Calu3 (cell line): Measurements from ENCODE around the gene SNRNP25. TPM values are rescaled to one million over a fixed set of nuclear protein-coding genes. Genes with fewer than 3 reads are reported as not detected.

ENCODE experiments used
- BruUV-seq: library from RNA; stranded (reverse); fragments of 400-500 nt; replicated peaks from 2 replicates; lab custom pipeline; 2021; lab: Mats Ljungman, UMichigan
- CTCF ChIA-PET: fragments of 300-600 bp; sonication (Branson Sonifier 250); formaldehyde crosslinking; loops from one replicate; lab custom pipeline; 2022; ENCODE audit warnings: antibody characterized with exemption; lab: Charles Lee
- DNase-seq: peaks from one replicate; pipeline ENCODE4 v3.0.0; 2022
- H3K27ac Mint-ChIP-seq: one replicate; pipeline ENCODE4 v1.8.0; 2022; ENCODE audit warnings: mixed read lengths; ENCODE audit not compliant: unreplicated experiment
- H3K27me3 Mint-ChIP-seq: one replicate; pipeline ENCODE4 v1.8.0; 2022; ENCODE audit warnings: mixed read lengths; ENCODE audit not compliant: unreplicated experiment
- H3K36me3 Mint-ChIP-seq: one replicate; pipeline ENCODE4 v1.8.0; 2022; ENCODE audit warnings: mild to moderate bottlenecking, moderate library complexity, mixed read lengths; ENCODE audit not compliant: insufficient read depth, unreplicated experiment
- H3K4me1 Mint-ChIP-seq: one replicate; pipeline ENCODE4 v1.8.0; 2022; ENCODE audit warnings: mild to moderate bottlenecking, low read depth, mixed read lengths; ENCODE audit not compliant: unreplicated experiment
- H3K4me3 Mint-ChIP-seq: one replicate; pipeline ENCODE4 v1.8.0; 2022; ENCODE audit warnings: mild to moderate bottlenecking, low read depth, moderate library complexity, mixed read lengths; ENCODE audit not compliant: unreplicated experiment
- H3K9me3 Mint-ChIP-seq: one replicate; pipeline ENCODE4 v1.8.0; 2022; ENCODE audit warnings: low read depth, mixed read lengths; ENCODE audit not compliant: unreplicated experiment
- intact Hi-C: fragments of 100-400 bp; cut with micrococcal nuclease; formaldehyde crosslinking; loops from one replicate; pipeline ENCODE4 v1.10.0; 2022; ENCODE audit not compliant: unreplicated experiment
- total RNA-seq: library from RNA; stranded (reverse); gene quantifications from 2 replicates; pipeline ENCODE4 v1.2.3, GENCODE V29; 2022
- TF ChIP-seq, protein P1 (sequence below): fragments of 200-600 bp; IDR thresholded peaks from one replicate; pipeline ENCODE4 v1.8.0; 2022; ENCODE audit warnings: antibody characterized with exemption; ENCODE audit not compliant: unreplicated experiment

SNRNP25 gene
- total RNA-seq, 1 experiment from 2014 or later = 38.7 TPM

GRCh38 chr16:101586-101985 lies 48.0 kb downstream of the SNRNP25 start:
- Mint-ChIP-seq H3K4me3 (no peak overlapping the region), H3K27ac (no peak overlapping the region), H3K36me3 (peaks cover 56% of the 10 kb centered on the region), H3K9me3 (no peaks in the 10 kb centered on the region), H3K4me1 (no peaks in the 10 kb centered on the region), H3K27me3 (no peaks in the 10 kb centered on the region)
- DNase-seq = no peak
- intact Hi-C loops = no loop called here
- CTCF ChIA-PET = no interaction called here
- no TSS peak for BruUV-seq
- TF ChIP-seq, protein P1, sequence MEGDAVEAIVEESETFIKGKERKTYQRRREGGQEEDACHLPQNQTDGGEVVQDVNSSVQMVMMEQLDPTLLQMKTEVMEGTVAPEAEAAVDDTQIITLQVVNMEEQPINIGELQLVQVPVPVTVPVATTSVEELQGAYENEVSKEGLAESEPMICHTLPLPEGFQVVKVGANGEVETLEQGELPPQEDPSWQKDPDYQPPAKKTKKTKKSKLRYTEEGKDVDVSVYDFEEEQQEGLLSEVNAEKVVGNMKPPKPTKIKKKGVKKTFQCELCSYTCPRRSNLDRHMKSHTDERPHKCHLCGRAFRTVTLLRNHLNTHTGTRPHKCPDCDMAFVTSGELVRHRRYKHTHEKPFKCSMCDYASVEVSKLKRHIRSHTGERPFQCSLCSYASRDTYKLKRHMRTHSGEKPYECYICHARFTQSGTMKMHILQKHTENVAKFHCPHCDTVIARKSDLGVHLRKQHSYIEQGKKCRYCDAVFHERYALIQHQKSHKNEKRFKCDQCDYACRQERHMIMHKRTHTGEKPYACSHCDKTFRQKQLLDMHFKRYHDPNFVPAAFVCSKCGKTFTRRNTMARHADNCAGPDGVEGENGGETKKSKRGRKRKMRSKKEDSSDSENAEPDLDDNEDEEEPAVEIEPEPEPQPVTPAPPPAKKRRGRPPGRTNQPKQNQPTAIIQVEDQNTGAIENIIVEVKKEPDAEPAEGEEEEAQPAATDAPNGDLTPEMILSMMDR = no peak

GRCh38 chr16:102060-102855 lies 48.6 kb downstream of the SNRNP25 start:
- no peaks in the 10 kb centered on the region for H3K9me3 Mint-ChIP-seq
- TF ChIP-seq, protein P1 = no peak
- BruUV-seq = no TSS peak
- no peaks in the 10 kb centered on the region for H3K27me3 Mint-ChIP-seq
- H3K4me3 Mint-ChIP-seq = no peak overlapping the region
- H3K36me3 Mint-ChIP-seq = peaks cover 49% of the 10 kb centered on the region
- H3K27ac Mint-ChIP-seq = no peak overlapping the region
- no peak for DNase-seq
- no peaks in the 10 kb centered on the region for H3K4me1 Mint-ChIP-seq
- CTCF ChIA-PET = no interaction called here
- intact Hi-C loops = no loop called here

DNA sequence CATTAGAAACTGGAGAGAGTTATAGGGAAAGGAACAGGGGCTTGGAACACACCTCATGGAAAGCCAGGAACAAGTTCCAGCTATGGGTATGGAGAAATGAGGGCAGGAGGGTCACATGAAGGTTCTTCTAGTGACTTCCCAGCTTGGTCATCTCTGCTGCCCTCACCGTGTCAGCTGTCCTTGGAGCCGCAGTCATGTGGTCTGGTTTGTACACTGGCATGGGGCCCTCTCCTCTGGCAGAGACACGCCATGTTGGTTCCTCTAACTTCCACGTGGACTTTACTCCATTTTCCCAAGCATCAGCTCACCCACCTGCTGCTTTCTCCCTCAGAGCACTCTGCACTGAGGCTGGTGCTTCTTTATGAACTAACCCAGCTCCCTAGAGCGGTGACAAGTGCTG lies 50.7 kb downstream of the SNRNP25 start:
- Mint-ChIP-seq H3K4me1 (no peaks in the 10 kb centered on the region), H3K36me3 (peaks cover 36% of the 10 kb centered on the region), H3K27me3 (no peaks in the 10 kb centered on the region), H3K4me3 (no peak overlapping the region), H3K9me3 (no peaks in the 10 kb centered on the region), H3K27ac (no peak overlapping the region)
- TF ChIP-seq, protein P1 = no peak
- CTCF ChIA-PET = interaction anchor here (1.0 kb wide), 1 partner anchor 13 kb away, joined by 3 read pairs; no protein-coding TSS in a partner anchor
- DNase-seq = no peak
- BruUV-seq = no TSS peak
- intact Hi-C loops = no loop called here

- peaks cover 30% of the 10 kb centered on the region for H3K36me3 Mint-ChIP-seq
- DNase-seq = no peak
- no TSS peak for BruUV-seq
- CTCF ChIA-PET = interaction anchor here (1.0 to 1.6 kb wide), 2 partner anchors 13 to 52 kb away, joined by 3 read pairs; partner anchors contain the start of gene POLR3K
- no peaks in the 10 kb centered on the region for H3K4me1 Mint-ChIP-seq
- H3K27ac Mint-ChIP-seq = no peak overlapping the region
- H3K4me3 Mint-ChIP-seq = no peak overlapping the region
- no peaks in the 10 kb centered on the region for H3K27me3 Mint-ChIP-seq
- H3K9me3 Mint-ChIP-seq = no peaks in the 10 kb centered on the region
- TF ChIP-seq, protein P1 = no peak
- intact Hi-C loops = no loop called here
Observed at GRCh38 chr16:104928-105327, 51.3 kb downstream of the SNRNP25 start.
